DMS79 (cell line): ENCODE results near the gene SNX27.
"Not testable (repeated sequence)": the region's sequence is repeated elsewhere in the genome, so short reads cannot be mapped to it uniquely, and the experiment has no call there.

ENCODE experiments used
- DNase-seq: peaks from one replicate; lab custom pipeline; 2025; lab: John Stamatoyannopoulos, UW

The SNX27 gene

GRCh38 chr1:151641229-151641628 lies 29.4 kb downstream of the SNX27 start:
- DNase-seq, result no peak

GRCh38 chr1:151643085-151643484 lies 31.2 kb downstream of the SNX27 start:
- DNase-seq, result not testable (repeated sequence)

GRCh38 chr1:151644001-151644400 lies 32.2 kb downstream of the SNX27 start:
- no peak for DNase-seq

GRCh38 chr1:151653397-151653796 lies 41.5 kb downstream of the SNX27 start:
- no peak for DNase-seq

GRCh38 chr1:151655371-151655770 lies 43.5 kb downstream of the SNX27 start:
- DNase-seq, result no peak

GRCh38 chr1:151661751-151662150 lies 49.9 kb downstream of the SNX27 start:
- no peak for DNase-seq

- no peak for DNase-seq
Measured at GRCh38 chr1:151668090-151668489, 56.2 kb downstream of the SNX27 start.

- not testable (repeated sequence) for DNase-seq
Measured at GRCh38 chr1:151670036-151670675, 58.3 kb downstream of the SNX27 start.

GRCh38 chr1:151673407-151673806 lies 61.6 kb downstream of the SNX27 start:
- no peak for DNase-seq

- DNase-seq, result no peak
Measured at GRCh38 chr1:151680391-151680790, 68.5 kb downstream of the SNX27 start.

GRCh38 chr1:151680826-151681225 lies 69.0 kb downstream of the SNX27 start:
- DNase-seq, result no peak

- DNase-seq, result no peak
Measured at GRCh38 chr1:151681923-151682322, 70.1 kb downstream of the SNX27 start.

- DNase-seq, result not testable (repeated sequence)
Measured at GRCh38 chr1:151682901-151683300, 71.1 kb downstream of the SNX27 start.

GRCh38 chr1:151684128-151684527 lies 72.3 kb downstream of the SNX27 start:
- no peak for DNase-seq

- no peak for DNase-seq
Measured at GRCh38 chr1:151686561-151686960, 74.7 kb downstream of the SNX27 start.

- DNase-seq, result no peak
Measured at GRCh38 chr1:151689494-151689893, 77.6 kb downstream of the SNX27 start.

GRCh38 chr1:151692226-151692625 lies 80.4 kb downstream of the SNX27 start:
- DNase-seq, result no peak

GRCh38 chr1:151693057-151693651 lies 81.3 kb downstream of the SNX27 start:
- peak; percentile 18 for DNase-seq

GRCh38 chr1:151701515-151701914 lies 89.7 kb downstream of the SNX27 start:
- DNase-seq, result no peak

- no peak for DNase-seq
Measured at GRCh38 chr1:151702936-151703335, 91.1 kb downstream of the SNX27 start.

GRCh38 chr1:151703813-151704212 lies 92.0 kb downstream of the SNX27 start:
- DNase-seq, result no peak

GRCh38 chr1:151704246-151704645 lies 92.4 kb downstream of the SNX27 start:
- DNase-seq, result no peak

- DNase-seq, result no peak
Measured at GRCh38 chr1:151705146-151705545, 93.3 kb downstream of the SNX27 start.
